ENCODE data around the gene ID2.

Gene ID2

DNA sequence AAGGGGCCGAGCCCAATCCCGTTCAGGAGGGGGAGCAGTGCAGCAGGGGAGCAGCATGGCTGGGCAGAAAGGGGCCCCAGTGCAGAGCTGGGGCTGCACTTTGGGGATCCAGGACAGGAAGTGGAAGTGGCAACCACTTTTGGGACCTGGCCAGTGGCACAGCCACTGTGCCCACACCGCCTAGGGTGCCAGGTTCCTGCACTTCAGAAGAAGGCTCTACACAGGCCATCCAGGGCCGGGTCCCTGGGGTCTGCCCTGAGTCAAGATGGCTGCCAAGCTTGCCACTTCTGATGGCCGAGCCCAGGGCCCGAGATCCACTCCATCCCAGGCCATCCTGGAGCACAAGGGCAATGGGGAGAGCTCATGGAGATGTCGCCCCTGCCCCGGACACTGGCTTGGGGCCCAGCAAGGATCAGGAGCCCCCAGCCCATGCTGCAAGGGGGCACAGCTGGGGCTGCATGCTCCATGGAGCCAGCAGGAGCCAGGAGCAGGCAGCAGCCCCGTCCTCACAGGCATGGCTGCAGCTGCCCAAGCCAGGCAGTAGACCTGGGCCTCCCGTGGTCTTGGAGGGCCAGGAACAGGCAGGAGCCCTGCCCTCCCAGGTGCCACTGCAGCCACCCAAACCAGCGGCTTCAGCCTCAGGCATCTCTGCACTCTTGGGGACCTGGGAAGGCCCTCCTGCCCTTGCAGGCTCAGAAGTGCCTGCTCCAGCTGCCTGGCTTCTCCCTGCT, 35.0 kb upstream of the ID2 start:
- TF ChIP-seq TAF1 (IDR thresholded peaks at IDR 0.05; ENCODE audit: low read depth) (no peak), RAD21 (IDR thresholded peaks at IDR 0.05; ENCODE audit: low read depth) (no peak), NFIC (IDR thresholded peaks at IDR 0.05) (no peak), TEAD4 (IDR thresholded peaks at IDR 0.05) (no peak), FOXM1 (IDR thresholded peaks at IDR 0.05; ENCODE audit: borderline replicate concordance, low read depth) (no peak), TCF12 (IDR thresholded peaks at IDR 0.05; ENCODE audit: low read depth) (no peak), EGR1 (IDR thresholded peaks at IDR 0.05) (no peak), ZBTB7A (IDR thresholded peaks at IDR 0.05; ENCODE audit: low read depth) (no peak), CEBPB (IDR thresholded peaks at IDR 0.05) (no peak), EP300 (IDR thresholded peaks at IDR 0.05; ENCODE audit: borderline replicate concordance) (no peak), YY1 (IDR thresholded peaks at IDR 0.05; ENCODE audit: low read depth) (no peak), CREB1 (IDR thresholded peaks at IDR 0.05; ENCODE audit: low read depth) (no peak)
- TF ChIP-seq, protein P1, sequence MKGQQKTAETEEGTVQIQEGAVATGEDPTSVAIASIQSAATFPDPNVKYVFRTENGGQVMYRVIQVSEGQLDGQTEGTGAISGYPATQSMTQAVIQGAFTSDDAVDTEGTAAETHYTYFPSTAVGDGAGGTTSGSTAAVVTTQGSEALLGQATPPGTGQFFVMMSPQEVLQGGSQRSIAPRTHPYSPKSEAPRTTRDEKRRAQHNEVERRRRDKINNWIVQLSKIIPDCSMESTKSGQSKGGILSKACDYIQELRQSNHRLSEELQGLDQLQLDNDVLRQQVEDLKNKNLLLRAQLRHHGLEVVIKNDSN (IDR thresholded peaks at IDR 0.05): no peak
- TF ChIP-seq, protein P2, sequence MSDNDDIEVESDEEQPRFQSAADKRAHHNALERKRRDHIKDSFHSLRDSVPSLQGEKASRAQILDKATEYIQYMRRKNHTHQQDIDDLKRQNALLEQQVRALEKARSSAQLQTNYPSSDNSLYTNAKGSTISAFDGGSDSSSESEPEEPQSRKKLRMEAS (IDR thresholded peaks at IDR 0.05): no peak
- TF ChIP-seq, protein P3, sequence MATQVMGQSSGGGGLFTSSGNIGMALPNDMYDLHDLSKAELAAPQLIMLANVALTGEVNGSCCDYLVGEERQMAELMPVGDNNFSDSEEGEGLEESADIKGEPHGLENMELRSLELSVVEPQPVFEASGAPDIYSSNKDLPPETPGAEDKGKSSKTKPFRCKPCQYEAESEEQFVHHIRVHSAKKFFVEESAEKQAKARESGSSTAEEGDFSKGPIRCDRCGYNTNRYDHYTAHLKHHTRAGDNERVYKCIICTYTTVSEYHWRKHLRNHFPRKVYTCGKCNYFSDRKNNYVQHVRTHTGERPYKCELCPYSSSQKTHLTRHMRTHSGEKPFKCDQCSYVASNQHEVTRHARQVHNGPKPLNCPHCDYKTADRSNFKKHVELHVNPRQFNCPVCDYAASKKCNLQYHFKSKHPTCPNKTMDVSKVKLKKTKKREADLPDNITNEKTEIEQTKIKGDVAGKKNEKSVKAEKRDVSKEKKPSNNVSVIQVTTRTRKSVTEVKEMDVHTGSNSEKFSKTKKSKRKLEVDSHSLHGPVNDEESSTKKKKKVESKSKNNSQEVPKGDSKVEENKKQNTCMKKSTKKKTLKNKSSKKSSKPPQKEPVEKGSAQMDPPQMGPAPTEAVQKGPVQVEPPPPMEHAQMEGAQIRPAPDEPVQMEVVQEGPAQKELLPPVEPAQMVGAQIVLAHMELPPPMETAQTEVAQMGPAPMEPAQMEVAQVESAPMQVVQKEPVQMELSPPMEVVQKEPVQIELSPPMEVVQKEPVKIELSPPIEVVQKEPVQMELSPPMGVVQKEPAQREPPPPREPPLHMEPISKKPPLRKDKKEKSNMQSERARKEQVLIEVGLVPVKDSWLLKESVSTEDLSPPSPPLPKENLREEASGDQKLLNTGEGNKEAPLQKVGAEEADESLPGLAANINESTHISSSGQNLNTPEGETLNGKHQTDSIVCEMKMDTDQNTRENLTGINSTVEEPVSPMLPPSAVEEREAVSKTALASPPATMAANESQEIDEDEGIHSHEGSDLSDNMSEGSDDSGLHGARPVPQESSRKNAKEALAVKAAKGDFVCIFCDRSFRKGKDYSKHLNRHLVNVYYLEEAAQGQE (IDR thresholded peaks at IDR 0.05; ENCODE audit: low read depth): no peak

DNA sequence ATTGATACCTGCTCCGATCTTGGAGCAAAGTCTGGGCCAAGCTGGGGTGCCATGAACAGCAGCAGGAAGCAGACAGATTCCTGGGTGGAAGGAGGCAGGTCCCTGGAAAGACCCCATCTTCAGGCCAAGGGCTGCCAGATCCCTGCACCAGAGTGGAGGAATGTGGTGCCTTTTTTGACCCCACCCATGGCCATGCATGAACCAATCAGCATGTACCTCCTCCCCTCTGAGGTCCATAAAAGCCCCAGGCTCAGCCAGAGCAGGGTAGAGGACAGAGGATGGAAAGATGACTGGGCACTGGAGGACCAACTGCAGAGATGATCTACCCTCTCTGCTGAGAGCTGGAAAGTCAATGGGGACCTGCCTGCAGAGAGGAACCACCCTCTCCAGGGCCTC, 34.4 kb upstream of the ID2 start:
- TF ChIP-seq YY1 (IDR thresholded peaks at IDR 0.05; ENCODE audit: low read depth) (no peak), CREB1 (IDR thresholded peaks at IDR 0.05; ENCODE audit: low read depth) (no peak), TCF12 (IDR thresholded peaks at IDR 0.05; ENCODE audit: low read depth) (no peak), ZBTB7A (IDR thresholded peaks at IDR 0.05; ENCODE audit: low read depth) (no peak), RAD21 (IDR thresholded peaks at IDR 0.05; ENCODE audit: low read depth) (no peak), NFIC (IDR thresholded peaks at IDR 0.05) (no peak), EGR1 (IDR thresholded peaks at IDR 0.05) (no peak), EP300 (IDR thresholded peaks at IDR 0.05; ENCODE audit: borderline replicate concordance) (no peak), CEBPB (IDR thresholded peaks at IDR 0.05) (no peak), FOXM1 (IDR thresholded peaks at IDR 0.05; ENCODE audit: borderline replicate concordance, low read depth) (no peak), TEAD4 (IDR thresholded peaks at IDR 0.05) (no peak), TAF1 (IDR thresholded peaks at IDR 0.05; ENCODE audit: low read depth) (no peak)
- TF ChIP-seq, protein P3 (IDR thresholded peaks at IDR 0.05; ENCODE audit: low read depth): no peak
- TF ChIP-seq, protein P1 (IDR thresholded peaks at IDR 0.05): no peak

DNA sequence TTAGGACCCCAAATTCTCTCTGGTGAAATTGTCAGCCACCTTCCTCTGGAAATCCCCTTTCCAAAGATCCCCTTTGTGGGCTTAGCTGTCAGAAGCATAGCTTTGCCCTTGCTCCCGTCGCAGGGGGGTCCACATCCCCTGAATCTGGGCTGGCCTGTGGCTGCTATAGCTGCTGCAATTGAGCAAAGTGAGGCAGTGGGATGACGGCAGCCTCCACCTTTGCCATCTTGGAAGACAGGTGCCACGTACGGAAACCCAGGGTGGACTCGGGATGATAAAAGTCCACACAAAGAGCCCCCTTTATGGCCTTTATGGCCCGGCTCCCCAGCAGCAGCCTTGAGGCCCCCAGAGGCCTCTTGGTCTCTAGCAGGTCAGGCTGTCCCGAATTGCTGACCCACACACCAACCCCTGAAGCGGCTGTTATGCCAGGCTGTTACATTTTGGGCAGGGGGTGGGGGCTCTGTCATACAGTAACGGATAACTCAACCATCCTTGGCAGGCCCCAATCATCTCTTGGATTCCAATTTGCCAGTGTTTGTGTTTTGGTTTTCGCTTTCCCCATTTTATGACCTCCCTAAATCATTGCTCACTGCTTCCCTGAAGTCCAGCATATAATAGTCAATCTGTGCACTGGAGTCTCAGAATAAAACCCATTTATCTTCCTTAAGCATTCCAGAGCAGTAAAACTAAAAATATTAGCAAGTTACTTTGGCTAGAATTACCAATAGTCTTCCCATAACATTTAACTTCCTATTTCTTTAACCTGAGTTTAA, 33.2 kb upstream of the ID2 start:
- TF ChIP-seq, protein P1 (IDR thresholded peaks at IDR 0.05): no peak
- TF ChIP-seq TCF12 (IDR thresholded peaks at IDR 0.05; ENCODE audit: low read depth): no peak

DNA sequence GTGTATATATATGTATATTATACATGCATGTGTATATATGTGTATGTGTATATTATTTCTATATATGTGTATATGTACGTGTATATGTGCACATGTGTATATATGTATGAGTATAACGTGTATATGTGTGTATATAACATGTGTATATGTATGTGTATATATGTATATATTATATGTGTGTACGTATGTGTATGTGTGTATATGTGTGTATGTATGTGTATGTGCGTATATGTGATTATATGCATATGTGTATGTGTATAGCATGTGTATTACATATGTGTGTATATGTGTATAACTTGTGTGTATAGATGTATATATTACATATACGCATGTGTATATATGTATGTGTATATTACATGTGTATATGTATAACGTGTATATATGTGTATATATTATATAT, 32.1 kb upstream of the ID2 start:
- TF ChIP-seq YY1 (IDR thresholded peaks at IDR 0.05; ENCODE audit: low read depth): no peak
- TF ChIP-seq, protein P2 (IDR thresholded peaks at IDR 0.05): no peak
- no peak for TF ChIP-seq FOXM1 (IDR thresholded peaks at IDR 0.05; ENCODE audit: borderline replicate concordance, low read depth)
- TF ChIP-seq ZBTB7A (IDR thresholded peaks at IDR 0.05; ENCODE audit: low read depth): no peak
- TF ChIP-seq, protein P1 (IDR thresholded peaks at IDR 0.05): no peak
- TF ChIP-seq RAD21 (IDR thresholded peaks at IDR 0.05; ENCODE audit: low read depth): no peak
- no peak for TF ChIP-seq CEBPB (IDR thresholded peaks at IDR 0.05)
- no peak for TF ChIP-seq TCF12 (IDR thresholded peaks at IDR 0.05; ENCODE audit: low read depth)
- no peak for TF ChIP-seq CREB1 (IDR thresholded peaks at IDR 0.05; ENCODE audit: low read depth)
- TF ChIP-seq EGR1 (IDR thresholded peaks at IDR 0.05): no peak
- TF ChIP-seq EP300 (IDR thresholded peaks at IDR 0.05; ENCODE audit: borderline replicate concordance): no peak
- no peak for TF ChIP-seq NFIC (IDR thresholded peaks at IDR 0.05)
- TF ChIP-seq, protein P3 (IDR thresholded peaks at IDR 0.05; ENCODE audit: low read depth): no peak
- TF ChIP-seq TAF1 (IDR thresholded peaks at IDR 0.05; ENCODE audit: low read depth): no peak
- no peak for TF ChIP-seq TEAD4 (IDR thresholded peaks at IDR 0.05)
